PC-9 (cell line): Measurements from ENCODE around the gene PITX1.

Experiments used
- EZH2 ChIP-seq: fragments of 200-600 bp; sonication (generic); IDR thresholded peaks from 2 replicates; pipeline ENCODE4 v1.8.0; 2017; ENCODE audit warnings: antibody characterized with exemption, low read depth
- TF ChIP-seq, protein P1 (sequence below): fragments of 200-600 bp; sonication (generic); conservative IDR thresholded peaks from 2 replicates; pipeline ENCODE4 v1.6.1; 2017; ENCODE audit warnings: mixed run types, antibody characterized with exemption, mild to moderate bottlenecking, moderate library complexity

DNA sequence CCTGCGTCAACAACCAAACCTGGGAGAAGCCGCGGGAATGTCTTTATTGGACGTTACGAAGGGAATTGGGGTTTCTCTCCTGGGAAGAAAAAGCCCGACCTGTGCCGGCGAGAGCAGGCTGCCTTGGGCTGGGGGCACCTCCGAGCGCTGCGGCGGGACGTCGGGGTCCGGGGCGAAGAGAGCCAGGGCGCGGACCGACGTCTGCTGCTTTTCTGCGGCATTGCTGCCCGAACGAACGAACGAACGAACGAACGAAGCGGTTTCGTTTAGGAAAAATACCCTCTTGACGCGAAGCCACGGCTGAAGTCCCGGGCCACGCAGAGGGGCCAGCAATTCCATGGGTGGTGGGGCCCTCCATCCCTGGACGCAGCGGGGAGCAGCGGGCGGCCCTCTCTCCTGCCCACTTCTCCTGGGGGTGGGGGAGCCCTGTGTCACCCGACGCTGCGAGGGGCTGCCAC lies 4.8 kb upstream of the PITX1 start:
- TF ChIP-seq, protein P1, sequence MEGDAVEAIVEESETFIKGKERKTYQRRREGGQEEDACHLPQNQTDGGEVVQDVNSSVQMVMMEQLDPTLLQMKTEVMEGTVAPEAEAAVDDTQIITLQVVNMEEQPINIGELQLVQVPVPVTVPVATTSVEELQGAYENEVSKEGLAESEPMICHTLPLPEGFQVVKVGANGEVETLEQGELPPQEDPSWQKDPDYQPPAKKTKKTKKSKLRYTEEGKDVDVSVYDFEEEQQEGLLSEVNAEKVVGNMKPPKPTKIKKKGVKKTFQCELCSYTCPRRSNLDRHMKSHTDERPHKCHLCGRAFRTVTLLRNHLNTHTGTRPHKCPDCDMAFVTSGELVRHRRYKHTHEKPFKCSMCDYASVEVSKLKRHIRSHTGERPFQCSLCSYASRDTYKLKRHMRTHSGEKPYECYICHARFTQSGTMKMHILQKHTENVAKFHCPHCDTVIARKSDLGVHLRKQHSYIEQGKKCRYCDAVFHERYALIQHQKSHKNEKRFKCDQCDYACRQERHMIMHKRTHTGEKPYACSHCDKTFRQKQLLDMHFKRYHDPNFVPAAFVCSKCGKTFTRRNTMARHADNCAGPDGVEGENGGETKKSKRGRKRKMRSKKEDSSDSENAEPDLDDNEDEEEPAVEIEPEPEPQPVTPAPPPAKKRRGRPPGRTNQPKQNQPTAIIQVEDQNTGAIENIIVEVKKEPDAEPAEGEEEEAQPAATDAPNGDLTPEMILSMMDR = no peak
- no peak for TF ChIP-seq EZH2
